ENCODE measurements around the gene TLE2. TPM values are rescaled to one million over a fixed set of nuclear protein-coding genes. Genes with fewer than 3 reads are reported as not detected.
A peak's percentile ranks its signal among the peaks of the same experiment; 100 is the strongest.

Gene TLE2
- total RNA-seq, 1 donor from 2014 or later: not detected

DNA sequence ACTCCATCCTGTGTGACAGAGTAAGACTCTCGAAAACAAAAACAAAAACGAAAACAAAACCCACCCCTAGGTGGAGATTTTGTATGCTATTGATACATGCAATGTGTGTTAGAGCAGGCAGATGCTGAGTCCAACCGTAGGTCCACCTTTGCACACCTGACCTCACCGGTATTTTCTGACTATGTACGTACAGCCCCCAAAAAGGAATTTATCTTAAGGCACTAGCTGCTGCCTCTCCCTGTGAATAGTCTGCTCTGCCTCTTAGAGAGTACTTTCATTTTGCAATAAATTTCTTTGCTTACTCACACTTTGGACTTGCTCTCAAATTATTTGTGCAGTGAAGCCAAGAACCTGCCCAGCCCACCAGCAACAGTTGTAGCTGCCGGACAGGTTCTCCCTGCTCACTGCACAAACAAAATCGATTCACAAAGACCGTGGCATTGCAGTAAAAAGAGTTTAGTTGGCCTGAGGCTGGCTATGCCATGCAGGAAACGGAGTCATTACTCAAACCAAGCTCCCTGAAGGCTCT lies 76.1 kb downstream of the TLE2 start:
- Histone ChIP-seq H3K79me2 (ENCODE audit: low read depth) (peaks cover 16% of the 10 kb centered on the region), H3K9me3 (ENCODE audit: low read depth) (no peaks in the 10 kb centered on the region), H3K9ac (no peak overlapping the region), H3K4me1 (peaks cover 6% of the 10 kb centered on the region), H4K20me1 (ENCODE audit: low read depth) (peaks cover 13% of the 10 kb centered on the region), H2AFZ (replicated peaks) (no peak overlapping the region), H3K4me2 (no peak overlapping the region), H3K27ac (no peak overlapping the region), H3K27me3 (no peaks in the 10 kb centered on the region), H3K4me3 (no peak overlapping the region), H3F3A (ENCODE audit: low read depth) (peaks cover 4% of the 10 kb centered on the region), H3K36me3 (no peaks in the 10 kb centered on the region)
- TF ChIP-seq EZH2phosphoT487 (IDR thresholded peaks at IDR 0.05): no peak
- TF ChIP-seq, protein P1, sequence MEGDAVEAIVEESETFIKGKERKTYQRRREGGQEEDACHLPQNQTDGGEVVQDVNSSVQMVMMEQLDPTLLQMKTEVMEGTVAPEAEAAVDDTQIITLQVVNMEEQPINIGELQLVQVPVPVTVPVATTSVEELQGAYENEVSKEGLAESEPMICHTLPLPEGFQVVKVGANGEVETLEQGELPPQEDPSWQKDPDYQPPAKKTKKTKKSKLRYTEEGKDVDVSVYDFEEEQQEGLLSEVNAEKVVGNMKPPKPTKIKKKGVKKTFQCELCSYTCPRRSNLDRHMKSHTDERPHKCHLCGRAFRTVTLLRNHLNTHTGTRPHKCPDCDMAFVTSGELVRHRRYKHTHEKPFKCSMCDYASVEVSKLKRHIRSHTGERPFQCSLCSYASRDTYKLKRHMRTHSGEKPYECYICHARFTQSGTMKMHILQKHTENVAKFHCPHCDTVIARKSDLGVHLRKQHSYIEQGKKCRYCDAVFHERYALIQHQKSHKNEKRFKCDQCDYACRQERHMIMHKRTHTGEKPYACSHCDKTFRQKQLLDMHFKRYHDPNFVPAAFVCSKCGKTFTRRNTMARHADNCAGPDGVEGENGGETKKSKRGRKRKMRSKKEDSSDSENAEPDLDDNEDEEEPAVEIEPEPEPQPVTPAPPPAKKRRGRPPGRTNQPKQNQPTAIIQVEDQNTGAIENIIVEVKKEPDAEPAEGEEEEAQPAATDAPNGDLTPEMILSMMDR (IDR thresholded peaks at IDR 0.05): no peak
- no peak for TF ChIP-seq EZH2 (IDR thresholded peaks at IDR 0.05)
- H3K4me3 Mint-ChIP-seq: no peak overlapping the region
- peaks cover 7% of the 10 kb centered on the region for H3K27me3 Mint-ChIP-seq (ENCODE audit: insufficient read depth, low read depth)
- no peaks in the 10 kb centered on the region for H3K9me3 Mint-ChIP-seq
- H3K4me1 Mint-ChIP-seq: peaks cover 12% of the 10 kb centered on the region
- H3K27ac Mint-ChIP-seq: no peak overlapping the region
- H3K36me3 Mint-ChIP-seq: no peaks in the 10 kb centered on the region
- DNase-seq (ENCODE audit: low spot score): no peak

DNA sequence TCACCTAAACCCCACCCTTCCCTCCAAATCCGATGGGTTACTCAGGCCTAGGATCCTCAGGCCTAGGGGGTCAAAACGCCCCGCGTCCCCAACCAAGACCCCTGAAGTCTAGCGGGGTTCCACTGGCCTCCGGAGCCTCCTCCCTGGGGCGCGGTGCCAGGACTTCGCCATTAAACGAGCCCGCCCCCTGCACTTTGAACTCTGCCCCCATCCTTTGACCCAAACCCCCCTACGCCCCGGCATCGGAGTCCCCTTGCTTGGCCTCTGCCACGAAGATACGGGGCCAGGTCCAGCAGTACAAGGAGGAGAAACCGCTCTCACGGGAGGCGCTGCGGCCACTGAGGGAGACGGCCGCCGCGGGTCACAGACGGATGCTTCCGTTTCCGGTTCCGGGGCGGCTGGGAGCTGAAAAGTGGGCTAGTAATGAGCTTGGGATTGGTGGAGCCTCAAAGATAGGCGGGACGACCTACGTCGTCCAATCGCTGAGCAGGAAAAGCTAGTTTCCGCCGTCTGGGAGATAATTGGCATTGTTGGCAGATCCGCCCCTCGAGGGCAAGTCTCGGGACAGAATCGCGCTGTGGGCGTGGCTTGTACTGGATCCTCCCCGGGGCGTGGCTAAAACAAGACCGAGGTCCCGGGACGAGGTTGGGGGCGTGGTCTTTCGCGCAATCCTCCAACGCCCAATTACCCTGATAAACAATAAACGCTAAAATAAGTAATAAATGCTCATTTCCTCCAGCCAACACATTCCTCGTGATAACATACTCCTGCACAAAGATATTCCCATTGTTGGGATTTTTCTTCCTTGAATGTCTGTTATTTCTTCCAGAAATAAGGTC lies 78.6 kb downstream of the TLE2 start:
- peak; percentile 99 for DNase-seq (ENCODE audit: low spot score)
- Histone ChIP-seq H3K79me2 (ENCODE audit: low read depth) (peaks cover 16% of the 10 kb centered on the region), H3K9ac (peak overlapping the region; percentile 84), H4K20me1 (ENCODE audit: low read depth) (peaks cover 13% of the 10 kb centered on the region), H3K4me1 (peaks cover 6% of the 10 kb centered on the region), H3F3A (ENCODE audit: low read depth) (peaks cover 24% of the 10 kb centered on the region), H3K27ac (peak overlapping the region; percentile 42), H2AFZ (replicated peaks) (peak overlapping the region; percentile 65), H3K4me3 (peak overlapping the region; percentile 89), H3K36me3 (no peaks in the 10 kb centered on the region), H3K9me3 (ENCODE audit: low read depth) (no peaks in the 10 kb centered on the region), H3K4me2 (peak overlapping the region; percentile 95), H3K27me3 (no peaks in the 10 kb centered on the region)
- peak overlapping the region; percentile 98 for H3K4me3 Mint-ChIP-seq
- TF ChIP-seq EZH2phosphoT487 (IDR thresholded peaks at IDR 0.05) (no peak), EZH2 (IDR thresholded peaks at IDR 0.05) (no peak)
- TF ChIP-seq, protein P1 (IDR thresholded peaks at IDR 0.05): no peak
- H3K27ac Mint-ChIP-seq: peak overlapping the region; percentile 92
- H3K9me3 Mint-ChIP-seq: no peaks in the 10 kb centered on the region
- peaks cover 5% of the 10 kb centered on the region for H3K27me3 Mint-ChIP-seq (ENCODE audit: insufficient read depth, low read depth)
- H3K4me1 Mint-ChIP-seq: peaks cover 12% of the 10 kb centered on the region
- H3K36me3 Mint-ChIP-seq: peaks cover 2% of the 10 kb centered on the region

DNA sequence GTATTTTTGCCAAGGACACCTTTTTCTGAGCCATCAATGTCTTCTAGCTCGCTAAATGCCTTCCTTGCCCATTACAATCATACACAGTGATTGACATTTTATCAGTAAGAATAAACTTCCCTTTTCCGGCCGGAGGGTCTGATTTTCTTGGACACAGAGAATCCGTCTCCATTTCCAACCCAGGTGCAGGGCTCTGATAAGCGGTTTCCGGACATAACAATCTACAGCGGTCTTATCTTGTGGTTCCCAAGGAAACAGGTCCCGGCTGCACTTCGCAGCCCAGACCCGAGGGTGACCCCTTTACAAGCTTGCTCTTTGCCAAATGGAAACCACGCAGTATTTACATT lies 79.2 kb downstream of the TLE2 start:
- Mint-ChIP-seq H3K4me3 (peak overlapping the region; percentile 98), H3K9me3 (no peaks in the 10 kb centered on the region), H3K27me3 (ENCODE audit: insufficient read depth, low read depth) (peaks cover 2% of the 10 kb centered on the region), H3K4me1 (peaks cover 12% of the 10 kb centered on the region), H3K27ac (peak overlapping the region; percentile 92), H3K36me3 (peaks cover 2% of the 10 kb centered on the region)
- Histone ChIP-seq H3K27ac (peak overlapping the region; percentile 42), H3F3A (ENCODE audit: low read depth) (peaks cover 25% of the 10 kb centered on the region), H4K20me1 (ENCODE audit: low read depth) (peaks cover 13% of the 10 kb centered on the region), H3K36me3 (no peaks in the 10 kb centered on the region), H3K9ac (peak overlapping the region; percentile 84), H3K4me2 (peak overlapping the region; percentile 95), H3K27me3 (no peaks in the 10 kb centered on the region), H3K9me3 (ENCODE audit: low read depth) (no peaks in the 10 kb centered on the region), H3K4me3 (peak overlapping the region; percentile 89), H3K79me2 (ENCODE audit: low read depth) (peaks cover 16% of the 10 kb centered on the region), H3K4me1 (peaks cover 6% of the 10 kb centered on the region), H2AFZ (replicated peaks) (peak overlapping the region; percentile 65)
- no peak for DNase-seq (ENCODE audit: low spot score)
- TF ChIP-seq, protein P1 (IDR thresholded peaks at IDR 0.05): no peak
- TF ChIP-seq EZH2phosphoT487 (IDR thresholded peaks at IDR 0.05) (no peak), EZH2 (IDR thresholded peaks at IDR 0.05) (no peak)

Other genes with a start within 250 kb of the TLE2 start
- gene SGTA, start 246.0 kb downstream of the TLE2 start, total RNA-seq (ENCODE audit: low replicate concordance): 30.9 and 75.4 TPM in 2 replicates
- gene THOP1, start 243.8 kb downstream of the TLE2 start, total RNA-seq (ENCODE audit: low replicate concordance): 105 and 222 TPM in 2 replicates
- 10.1 and 11.0 TPM in 2 replicates for gene ZNF554, start 209.4 kb downstream of the TLE2 start, total RNA-seq (ENCODE audit: low replicate concordance)
- 14.6 and 18.8 TPM in 2 replicates for gene ZNF555, start 187.8 kb downstream of the TLE2 start, total RNA-seq (ENCODE audit: low replicate concordance)
- 0.25 TPM in 1 of 2 replicates, not detected in the other for gene ZNF556, start 161.9 kb downstream of the TLE2 start, total RNA-seq (ENCODE audit: low replicate concordance)
- gene ZNF57, start 128.4 kb downstream of the TLE2 start, total RNA-seq (ENCODE audit: low replicate concordance): 5.6 and 6.3 TPM in 2 replicates
- gene ZNF77, start 84.3 kb downstream of the TLE2 start, total RNA-seq (ENCODE audit: low replicate concordance): 6.2 and 6.5 TPM in 2 replicates
- 0.22 and 1.8 TPM in 2 replicates for gene TLE6, start 51.7 kb downstream of the TLE2 start, total RNA-seq (ENCODE audit: low replicate concordance)
- 54.6 and 148 TPM in 2 replicates for gene TLE5, start 33.2 kb upstream of the TLE2 start, total RNA-seq (ENCODE audit: low replicate concordance)
- 12.4 and 19.5 TPM in 2 replicates for gene GNA11, start 65.1 kb upstream of the TLE2 start, total RNA-seq (ENCODE audit: low replicate concordance)
- not detected in 2 replicates for gene GNA15, start 106.8 kb upstream of the TLE2 start, total RNA-seq (ENCODE audit: low replicate concordance)
- gene S1PR4, start 149.5 kb upstream of the TLE2 start, total RNA-seq (ENCODE audit: low replicate concordance): not detected in 2 replicates
- 12.2 and 50.8 TPM in 2 replicates for gene NCLN, start 156.7 kb upstream of the TLE2 start, total RNA-seq (ENCODE audit: low replicate concordance)
- gene CELF5, start 195.4 kb upstream of the TLE2 start, total RNA-seq (ENCODE audit: low replicate concordance): 7.9 and 16.1 TPM in 2 replicates

Data from neural progenitor cell (in vitro differentiated cells).